ENCODE results near the gene NECTIN1.

- TF ChIP-seq EZH2 (IDR thresholded peaks at IDR 0.05; ENCODE audit: insufficient read depth, poor library complexity, severe bottlenecking): no peak
- TF ChIP-seq EZH2phosphoT487 (IDR thresholded peaks at IDR 0.05; ENCODE audit: insufficient read depth, low read depth): no peak
Observed at GRCh38 chr11:119705362-119705761, 23.6 kb downstream of the NECTIN1 start.
